HCT116 (cell line): ENCODE measurements around the gene GABARAP. TPM values are rescaled to one million over a fixed set of nuclear protein-coding genes. Genes with fewer than 3 reads are reported as not detected.

Experiments
- ATAC-seq: fragments of 200-7000 bp; cut with Tn5 transposase; 2 replicates; pipeline ENCODE4 v1.9.1; 2020; ENCODE audit warnings: mild to moderate bottlenecking, moderate library complexity
- BruUV-seq: library from RNA; stranded (reverse); fragments of 400-500 nt; replicated peaks from 2 replicates; lab custom pipeline; 2021; lab: Mats Ljungman, UMichigan
- CTCF ChIA-PET: fragments of 300-600 bp; sonication (Branson Sonifier 250); formaldehyde crosslinking; loops from one replicate; lab custom pipeline; 2021; ENCODE audit warnings: antibody characterized with exemption; lab: Charles Lee
- POLR2A ChIA-PET: fragments of 300-600, 350-600 bp; sonication (Branson Sonifier 250); formaldehyde crosslinking; loops from one replicate; lab custom pipeline; 2021; ENCODE audit warnings: antibody characterized with exemption; lab: Charles Lee
- RAD21 ChIA-PET, 2 experiments: fragments of 300-600 bp; sonication (Branson Sonifier 250); formaldehyde crosslinking; loops; one replicate each; lab custom pipeline; 2023; ENCODE audit warnings: low total read pairs in 2 of 2; ENCODE audit not compliant: uncharacterized antibody in 2 of 2, unreplicated experiment in 2 of 2, low non-redundant PET in 1 of 2; lab: Charles Lee
- DNase-seq: peaks from one replicate; pipeline ENCODE4 v3.0.0-alpha.2; 2010; ENCODE audit warnings: low read depth, low spot score
- H2AFZ ChIP-seq: fragments of 200-600 bp; shearing (Covaris generic), sonication (generic); 2 replicates; pipeline ENCODE4 v1.6.1; 2017; ENCODE audit warnings: low read depth, mixed run types, mixed read lengths, antibody characterized with exemption, low read length; ENCODE audit not compliant: poor library complexity, severe bottlenecking
- H3K27ac ChIP-seq: 2 replicates; pipeline ENCODE4 v1.5.1; 2012; ENCODE audit warnings: low read depth, low read length
- H3K27me3 ChIP-seq: fragments of 200-600 bp; sonication (generic); 2 replicates; pipeline ENCODE4 v1.6.1; 2016; ENCODE audit warnings: mixed run types, low read length, mixed read lengths; ENCODE audit not compliant: insufficient read depth
- H3K36me3 ChIP-seq, 2 experiments: fragments of 200-500 bp in 1 of 2; fragments of 200-600 bp in 1 of 2; sonication (Bioruptor generic) in 1 of 2; sonication (generic) in 1 of 2; 2 replicates each; pipeline versions ENCODE4 v1.5.1 to v1.6.1; 2014 to 2016; ENCODE audit warnings: low read length in 2 of 2, inconsistent platforms in 1 of 2, mixed read lengths in 1 of 2, mixed run types in 1 of 2; ENCODE audit not compliant: insufficient read depth in 2 of 2, control insufficient read depth in 1 of 2
- H3K4me1 ChIP-seq, 2 experiments: fragments of 200-600 bp in 1 of 2; sonication (generic) in 1 of 2; 2 replicates each; pipeline versions ENCODE4 v1.5.1 to v1.6.1; 2012 to 2017; ENCODE audit warnings: low read length in 2 of 2, inconsistent platforms in 1 of 2, mild to moderate bottlenecking in 1 of 2, mixed read lengths in 1 of 2, mixed run types in 1 of 2, moderate library complexity in 1 of 2; ENCODE audit not compliant: insufficient read depth in 2 of 2, control insufficient read depth in 1 of 2
- H3K4me2 ChIP-seq: fragments of 200-600 bp; sonication (generic); 2 replicates; pipeline ENCODE4 v1.6.1; 2017; ENCODE audit warnings: mixed run types, low read length, mixed read lengths
- H3K4me3 ChIP-seq, 2 experiments: fragments of 200-600 bp in 1 of 2; sonication (generic) in 1 of 2; replicated peaks in 1 of 2; 2 replicates each; pipeline ENCODE4 v1.5.1; 2011 to 2016; ENCODE audit warnings: low read length in 2 of 2, control low read depth in 1 of 2, low read depth in 1 of 2, mild to moderate bottlenecking in 1 of 2, mixed read lengths in 1 of 2, mixed run types in 1 of 2
- H3K79me2 ChIP-seq: fragments of 200-600 bp; sonication (generic); 2 replicates; pipeline ENCODE4 v1.6.1; 2017; ENCODE audit warnings: mild to moderate bottlenecking, mixed run types, low read length, moderate library complexity, mixed read lengths; ENCODE audit not compliant: insufficient read depth
- H3K9ac ChIP-seq: fragments of 200-600 bp; sonication (generic); 2 replicates; pipeline ENCODE4 v1.6.1; 2016; ENCODE audit warnings: low read length, mixed read lengths
- H3K9me2 ChIP-seq: fragments of 200-600 bp; sonication (generic), shearing (Covaris generic); 2 replicates; pipeline ENCODE4 v1.6.1; 2017; ENCODE audit warnings: mixed run types, mild to moderate bottlenecking, moderate library complexity; ENCODE audit not compliant: insufficient read depth
- H3K9me3 ChIP-seq, 2 experiments: fragments of 200-500 bp in 1 of 2; fragments of 200-600 bp in 1 of 2; sonication (Bioruptor generic) in 1 of 2; sonication (generic) in 1 of 2; 2 replicates each; pipeline ENCODE4 v1.6.1; 2014 to 2017; ENCODE audit warnings: low read length in 2 of 2, mixed read lengths in 2 of 2, inconsistent platforms in 1 of 2, low read depth in 1 of 2, mild to moderate bottlenecking in 1 of 2, mixed run types in 1 of 2, moderate library complexity in 1 of 2; ENCODE audit not compliant: control insufficient read depth in 1 of 2, insufficient read depth in 1 of 2
- H4K20me1 ChIP-seq: fragments of 200-600 bp; sonication (generic), shearing (Covaris generic); 2 replicates; pipeline ENCODE4 v1.6.1; 2017; ENCODE audit warnings: mixed run types, mild to moderate bottlenecking, moderate library complexity; ENCODE audit not compliant: insufficient read depth
- POLR2A ChIP-seq: IDR thresholded peaks from 2 replicates; pipeline ENCODE4 v1.7.0; 2011; ENCODE audit warnings: borderline replicate concordance; ENCODE audit not compliant: insufficient read depth, insufficient read length; ENCODE audit errors: extremely low read depth
- RAD21 ChIP-seq: IDR thresholded peaks from 2 replicates; pipeline ENCODE4 v1.6.1; 2012; ENCODE audit warnings: low read depth, mild to moderate bottlenecking
- SIN3A ChIP-seq: IDR thresholded peaks from 2 replicates; pipeline ENCODE4 v1.6.1; 2012; ENCODE audit warnings: low read depth
- intact Hi-C: fragments of 100-400 bp; cut with micrococcal nuclease; formaldehyde crosslinking; loops from 2 replicates; pipeline ENCODE4 v1.10.0; 2022
- total RNA-seq: library from RNA; stranded (reverse); gene quantifications from one replicate; pipeline ENCODE4 v1.2.1, GENCODE V29; 2021; ENCODE audit not compliant: unreplicated experiment
- TF ChIP-seq, protein P1 (sequence below): IDR thresholded peaks from 2 replicates; pipeline ENCODE4 v1.6.1; 2012

Gene GABARAP
- total RNA-seq, 1 experiment from 2014 or later = 287 TPM

GRCh38 chr17:7196651-7197401 lies 45.4 kb downstream of the GABARAP start:
- Histone ChIP-seq H3K9ac (no peak overlapping the region), H3K4me1 (peaks cover 4 to 17% of the 10 kb centered on the region in 2 experiments; a peak in 2 of 4 replicates), H3K9me3 (no peaks in the 10 kb centered on the region), H3K27ac (no peak overlapping the region), H3K27me3 (no peaks in the 10 kb centered on the region), H2AFZ (no peak overlapping the region), H3K9me2 (no peaks in the 10 kb centered on the region), H4K20me1 (no peaks in the 10 kb centered on the region), H3K4me3 (no peak overlapping the region), H3K79me2 (no peaks in the 10 kb centered on the region), H3K4me2 (no peak overlapping the region), H3K36me3 (no peaks in the 10 kb centered on the region)
- POLR2A ChIA-PET = no interaction called here
- CTCF ChIA-PET = no interaction called here
- no peak for DNase-seq
- intact Hi-C loops = no loop called here
- BruUV-seq = no TSS peak
- RAD21 ChIA-PET = no interaction called here
- TF ChIP-seq SIN3A (no peak), RAD21 (no peak), POLR2A (no peak)
- no peak for ATAC-seq

DNA sequence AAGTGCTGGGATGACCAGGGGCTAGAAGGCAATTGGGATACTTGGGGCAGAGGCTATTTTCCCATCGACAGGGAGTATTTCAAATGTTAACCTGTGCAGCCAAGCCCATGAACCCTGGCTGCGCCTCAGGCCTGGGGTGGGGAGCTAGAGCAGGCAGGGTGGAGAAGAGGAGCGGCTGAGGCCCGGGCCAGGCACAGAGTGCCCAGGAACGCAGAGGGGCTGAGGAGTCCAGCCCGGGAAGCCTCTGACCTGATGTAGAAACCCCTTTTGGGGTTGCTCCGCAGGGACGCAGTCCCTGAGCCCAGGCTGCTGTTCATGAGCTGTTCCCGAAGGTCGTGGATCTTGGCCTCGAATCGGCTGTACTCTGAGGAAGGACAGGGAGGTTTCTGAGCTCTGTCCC lies 46.3 kb downstream of the GABARAP start:
- ATAC-seq = no peak
- intact Hi-C loops = no loop called here
- H3K9ac ChIP-seq = no peak overlapping the region
- ChIA-PET CTCF (no interaction called here), POLR2A (no interaction called here), RAD21 (no interaction called here)
- no peaks in the 10 kb centered on the region for H3K36me3 ChIP-seq
- no peak overlapping the region for H3K4me3 ChIP-seq
- no peak overlapping the region for H3K4me2 ChIP-seq
- BruUV-seq = no TSS peak
- H3K79me2 ChIP-seq = no peaks in the 10 kb centered on the region
- H3K9me3 ChIP-seq = no peaks in the 10 kb centered on the region
- H3K4me1 ChIP-seq = peaks cover 4 to 14% of the 10 kb centered on the region in 2 experiments; a peak in 2 of 4 replicates
- H3K9me2 ChIP-seq = no peaks in the 10 kb centered on the region
- H2AFZ ChIP-seq = no peak overlapping the region
- no peak for DNase-seq
- no peaks in the 10 kb centered on the region for H4K20me1 ChIP-seq
- TF ChIP-seq SIN3A = no peak
- TF ChIP-seq, protein P1, sequence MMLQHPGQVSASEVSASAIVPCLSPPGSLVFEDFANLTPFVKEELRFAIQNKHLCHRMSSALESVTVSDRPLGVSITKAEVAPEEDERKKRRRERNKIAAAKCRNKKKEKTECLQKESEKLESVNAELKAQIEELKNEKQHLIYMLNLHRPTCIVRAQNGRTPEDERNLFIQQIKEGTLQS = no peak
- TF ChIP-seq, all 23 proteins: peak for 0
- no peaks in the 10 kb centered on the region for H3K27me3 ChIP-seq
- H3K27ac ChIP-seq = no peak overlapping the region
